HepG2 (cell line): Measurements from ENCODE around the gene GRK5. TPM values are rescaled to one million over a fixed set of nuclear protein-coding genes. Genes with fewer than 3 reads are reported as not detected.

Experiments
- ARID2 ChIP-seq: sonication (generic); formaldehyde crosslinking; IDR thresholded peaks from 2 replicates; pipeline ENCODE4 v1.8.1; 2022; ENCODE audit warnings: mild to moderate bottlenecking, missing genetic modification reagents, borderline replicate concordance
- FOXM1 ChIP-seq: sonication (generic); formaldehyde crosslinking; IDR thresholded peaks from 2 replicates; pipeline ENCODE4 v1.5.0; 2020; ENCODE audit warnings: missing genetic modification reagents
- GATAD1 ChIP-seq: IDR thresholded peaks from 2 replicates; pipeline ENCODE4 v1.6.1; 2016; ENCODE audit warnings: missing genetic modification reagents, missing compliant biosample characterization
- HCFC1 ChIP-seq: fragments of 150-350 bp; IDR thresholded peaks from 2 replicates; pipeline ENCODE4 v1.6.1; 2014; ENCODE audit warnings: low read depth, low read length
- KLF16 ChIP-seq, 2 experiments: sonication (generic) in 1 of 2; formaldehyde crosslinking in 1 of 2; IDR thresholded peaks; 2 replicates each; pipeline versions ENCODE4 v1.6.1 to v1.8.0; 2016 to 2023; ENCODE audit warnings: missing genetic modification reagents in 2 of 2, missing compliant biosample characterization in 1 of 2
- MEF2D ChIP-seq: sonication (generic); formaldehyde crosslinking; IDR thresholded peaks from 2 replicates; pipeline ENCODE4 v1.5.1; 2020; ENCODE audit warnings: mild to moderate bottlenecking, missing genetic modification reagents
- POGZ ChIP-seq: sonication (generic); formaldehyde crosslinking; IDR thresholded peaks from 2 replicates; pipeline ENCODE4 v1.4.0; 2020; ENCODE audit warnings: mild to moderate bottlenecking, missing genetic modification reagents
- POLR2G ChIP-seq: fragments of 200-400 bp; formaldehyde crosslinking; IDR thresholded peaks from 2 replicates; pipeline ENCODE4 v1.6.1; 2018; ENCODE audit warnings: mild to moderate bottlenecking, low read depth, low read length, moderate library complexity
- RBFOX2 ChIP-seq: fragments of 200-400 bp; formaldehyde crosslinking; IDR thresholded peaks from 2 replicates; pipeline ENCODE4 v1.6.1; 2017; ENCODE audit warnings: low read depth, mild to moderate bottlenecking, low read length
- TCF7 ChIP-seq: sonication (generic); IDR thresholded peaks from 2 replicates; pipeline ENCODE4 v1.6.1; 2016; ENCODE audit warnings: antibody characterized with exemption, low read depth
- YEATS4 ChIP-seq: sonication (generic); formaldehyde crosslinking; IDR thresholded peaks from 2 replicates; pipeline ENCODE4 v1.4.0; 2020; ENCODE audit warnings: missing genetic modification reagents, borderline replicate concordance
- ZBTB38 ChIP-seq: sonication (generic); formaldehyde crosslinking; IDR thresholded peaks from 2 replicates; pipeline ENCODE4 v1.5.1; 2020; ENCODE audit warnings: mild to moderate bottlenecking, missing genetic modification reagents
- ZC3H4 ChIP-seq: sonication (generic); formaldehyde crosslinking; IDR thresholded peaks from 2 replicates; pipeline ENCODE4 v1.4.0; 2020; ENCODE audit warnings: missing genetic modification reagents, borderline replicate concordance
- ZNF317 ChIP-seq: sonication (generic); formaldehyde crosslinking; IDR thresholded peaks from 2 replicates; pipeline ENCODE4 v1.5.0; 2020; ENCODE audit warnings: mild to moderate bottlenecking, missing genetic modification reagents
- ZNF496 ChIP-seq: sonication (generic); formaldehyde crosslinking; IDR thresholded peaks from 2 replicates; pipeline ENCODE4 v1.8.1; 2023; ENCODE audit warnings: mild to moderate bottlenecking, moderate library complexity, missing genetic modification reagents; ENCODE audit not compliant: insufficient replicate concordance
- ZNF713 ChIP-seq: sonication (generic); formaldehyde crosslinking; IDR thresholded peaks from 2 replicates; pipeline ENCODE4 v1.4.0; 2020; ENCODE audit warnings: mild to moderate bottlenecking, missing genetic modification reagents
- ZNF724P ChIP-seq: sonication (generic); formaldehyde crosslinking; IDR thresholded peaks from 2 replicates; pipeline ENCODE4 v1.8.0; 2022; ENCODE audit warnings: missing genetic modification reagents, borderline replicate concordance
- polyA plus RNA-seq, 8 experiments: library from polyadenylated mRNA; depleted of rRNA in 3 of 8; stranded (reverse) in 7 of 8; unstranded in 1 of 8; fragments of >200 nt; fragmentation: Illumina TruSeq in 4 of 8; extraction: Trizol in 4 of 8; gene quantifications; 2 replicates each; pipeline versions ENCODE4 v1.2.1 to v1.2.3, GENCODE V29; 2011 to 2016; ENCODE audit warnings: low read depth in 4 of 8, missing spikeins in 1 of 8, mixed read lengths in 1 of 8; ENCODE audit not compliant: insufficient read depth in 1 of 8
- total RNA-seq, 5 experiments: library from RNA; depleted of rRNA; stranded (reverse); fragments of >200 nt; fragmentation: Illumina TruSeq; extraction: Trizol; gene quantifications; 2 replicates each; pipeline ENCODE4 v1.2.3, GENCODE V29; 2016; ENCODE audit warnings: low read depth in 1 of 5
- TF ChIP-seq, protein P1 (sequence below): IDR thresholded peaks from 2 replicates; pipeline ENCODE4 v1.6.1; 2018; ENCODE audit warnings: missing genetic modification reagents, mild to moderate bottlenecking, missing compliant biosample characterization
- TF ChIP-seq, protein P2 (sequence below): sonication (generic); formaldehyde crosslinking; IDR thresholded peaks from 2 replicates; pipeline ENCODE4 v1.4.0; 2020; ENCODE audit warnings: missing genetic modification reagents
- TF ChIP-seq, protein P3 (sequence below): IDR thresholded peaks from 2 replicates; pipeline ENCODE4 v1.6.1; 2016; ENCODE audit warnings: missing compliant biosample characterization, missing genetic modification reagents, borderline replicate concordance
- TF ChIP-seq, protein P4 (sequence below): sonication (generic); formaldehyde crosslinking; IDR thresholded peaks from 2 replicates; pipeline ENCODE4 v1.9.0; 2021; ENCODE audit warnings: missing genetic modification reagents, borderline replicate concordance

The GRK5 gene
- total and polyA plus RNA-seq, 2 of the 13 experiments (the other 11 are each of a cell fraction or from before 2014, with no cell fraction given): 10.4 to 12.6 TPM

DNA sequence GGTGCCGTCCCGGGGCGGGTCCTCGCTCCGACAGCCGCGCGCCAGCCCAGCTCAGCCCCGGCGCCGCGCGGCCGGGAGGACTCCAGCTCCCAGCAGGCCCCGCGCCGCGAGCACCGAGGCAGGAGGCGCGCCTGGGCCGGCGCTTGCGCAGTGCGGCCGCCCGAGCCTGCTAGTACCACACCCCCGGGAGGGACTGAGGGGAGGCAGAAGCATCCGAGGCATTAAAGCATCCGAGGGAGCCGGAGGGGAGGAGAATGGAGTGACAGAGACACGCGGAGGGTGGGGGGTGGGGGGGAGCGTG, at the start of gene GRK5 (continued):
- TF ChIP-seq, protein P1, sequence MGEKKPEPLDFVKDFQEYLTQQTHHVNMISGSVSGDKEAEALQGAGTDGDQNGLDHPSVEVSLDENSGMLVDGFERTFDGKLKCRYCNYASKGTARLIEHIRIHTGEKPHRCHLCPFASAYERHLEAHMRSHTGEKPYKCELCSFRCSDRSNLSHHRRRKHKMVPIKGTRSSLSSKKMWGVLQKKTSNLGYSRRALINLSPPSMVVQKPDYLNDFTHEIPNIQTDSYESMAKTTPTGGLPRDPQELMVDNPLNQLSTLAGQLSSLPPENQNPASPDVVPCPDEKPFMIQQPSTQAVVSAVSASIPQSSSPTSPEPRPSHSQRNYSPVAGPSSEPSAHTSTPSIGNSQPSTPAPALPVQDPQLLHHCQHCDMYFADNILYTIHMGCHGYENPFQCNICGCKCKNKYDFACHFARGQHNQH: 0 out of 2 replicates have a peak, but pooled peaks have one; percentile 21
- TF ChIP-seq ZNF724P (no peak), FOXM1 (CRISPR knock-in tag) (no peak), ZNF317 (CRISPR knock-in tag) (no peak), HCFC1 (peak; percentile 75), ZNF496 (CRISPR knock-in tag) (no peak), KLF16 (CRISPR knock-in tag; IDR thresholded peaks at IDR 0.05) (peak in 1 of 2 experiments; percentile 25; a peak in 1 of 4 replicates), GATAD1 (CRISPR knock-in tag) (peak; percentile 22; the same call in 1 of the 2 replicates), MEF2D (no peak), ZNF713 (CRISPR knock-in tag) (no peak), RBFOX2 (peak; percentile 78), YEATS4 (CRISPR knock-in tag) (peak; percentile 12; the same call in 1 of the 2 replicates), POLR2G (0 out of 2 replicates have a peak, but pooled peaks have one; percentile 28), ZBTB38 (CRISPR knock-in tag) (no peak), POGZ (CRISPR knock-in tag) (no peak), TCF7 (no peak), ARID2 (CRISPR knock-in tag) (no peak), ZC3H4 (peak; percentile 51; the same call in 1 of the 2 replicates)
- TF ChIP-seq, protein P2, sequence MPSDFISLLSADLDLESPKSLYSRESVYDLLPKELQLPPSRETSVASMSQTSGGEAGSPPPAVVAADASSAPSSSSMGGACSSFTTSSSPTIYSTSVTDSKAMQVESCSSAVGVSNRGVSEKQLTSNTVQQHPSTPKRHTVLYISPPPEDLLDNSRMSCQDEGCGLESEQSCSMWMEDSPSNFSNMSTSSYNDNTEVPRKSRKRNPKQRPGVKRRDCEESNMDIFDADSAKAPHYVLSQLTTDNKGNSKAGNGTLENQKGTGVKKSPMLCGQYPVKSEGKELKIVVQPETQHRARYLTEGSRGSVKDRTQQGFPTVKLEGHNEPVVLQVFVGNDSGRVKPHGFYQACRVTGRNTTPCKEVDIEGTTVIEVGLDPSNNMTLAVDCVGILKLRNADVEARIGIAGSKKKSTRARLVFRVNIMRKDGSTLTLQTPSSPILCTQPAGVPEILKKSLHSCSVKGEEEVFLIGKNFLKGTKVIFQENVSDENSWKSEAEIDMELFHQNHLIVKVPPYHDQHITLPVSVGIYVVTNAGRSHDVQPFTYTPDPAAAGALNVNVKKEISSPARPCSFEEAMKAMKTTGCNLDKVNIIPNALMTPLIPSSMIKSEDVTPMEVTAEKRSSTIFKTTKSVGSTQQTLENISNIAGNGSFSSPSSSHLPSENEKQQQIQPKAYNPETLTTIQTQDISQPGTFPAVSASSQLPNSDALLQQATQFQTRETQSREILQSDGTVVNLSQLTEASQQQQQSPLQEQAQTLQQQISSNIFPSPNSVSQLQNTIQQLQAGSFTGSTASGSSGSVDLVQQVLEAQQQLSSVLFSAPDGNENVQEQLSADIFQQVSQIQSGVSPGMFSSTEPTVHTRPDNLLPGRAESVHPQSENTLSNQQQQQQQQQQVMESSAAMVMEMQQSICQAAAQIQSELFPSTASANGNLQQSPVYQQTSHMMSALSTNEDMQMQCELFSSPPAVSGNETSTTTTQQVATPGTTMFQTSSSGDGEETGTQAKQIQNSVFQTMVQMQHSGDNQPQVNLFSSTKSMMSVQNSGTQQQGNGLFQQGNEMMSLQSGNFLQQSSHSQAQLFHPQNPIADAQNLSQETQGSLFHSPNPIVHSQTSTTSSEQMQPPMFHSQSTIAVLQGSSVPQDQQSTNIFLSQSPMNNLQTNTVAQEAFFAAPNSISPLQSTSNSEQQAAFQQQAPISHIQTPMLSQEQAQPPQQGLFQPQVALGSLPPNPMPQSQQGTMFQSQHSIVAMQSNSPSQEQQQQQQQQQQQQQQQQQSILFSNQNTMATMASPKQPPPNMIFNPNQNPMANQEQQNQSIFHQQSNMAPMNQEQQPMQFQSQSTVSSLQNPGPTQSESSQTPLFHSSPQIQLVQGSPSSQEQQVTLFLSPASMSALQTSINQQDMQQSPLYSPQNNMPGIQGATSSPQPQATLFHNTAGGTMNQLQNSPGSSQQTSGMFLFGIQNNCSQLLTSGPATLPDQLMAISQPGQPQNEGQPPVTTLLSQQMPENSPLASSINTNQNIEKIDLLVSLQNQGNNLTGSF (CRISPR knock-in tag): no peak
- TF ChIP-seq, protein P3, sequence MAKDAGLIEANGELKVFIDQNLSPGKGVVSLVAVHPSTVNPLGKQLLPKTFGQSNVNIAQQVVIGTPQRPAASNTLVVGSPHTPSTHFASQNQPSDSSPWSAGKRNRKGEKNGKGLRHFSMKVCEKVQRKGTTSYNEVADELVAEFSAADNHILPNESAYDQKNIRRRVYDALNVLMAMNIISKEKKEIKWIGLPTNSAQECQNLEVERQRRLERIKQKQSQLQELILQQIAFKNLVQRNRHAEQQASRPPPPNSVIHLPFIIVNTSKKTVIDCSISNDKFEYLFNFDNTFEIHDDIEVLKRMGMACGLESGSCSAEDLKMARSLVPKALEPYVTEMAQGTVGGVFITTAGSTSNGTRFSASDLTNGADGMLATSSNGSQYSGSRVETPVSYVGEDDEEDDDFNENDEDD (CRISPR knock-in tag): peak; percentile 44; the same call in 1 of the 2 replicates
- TF ChIP-seq, protein P4, sequence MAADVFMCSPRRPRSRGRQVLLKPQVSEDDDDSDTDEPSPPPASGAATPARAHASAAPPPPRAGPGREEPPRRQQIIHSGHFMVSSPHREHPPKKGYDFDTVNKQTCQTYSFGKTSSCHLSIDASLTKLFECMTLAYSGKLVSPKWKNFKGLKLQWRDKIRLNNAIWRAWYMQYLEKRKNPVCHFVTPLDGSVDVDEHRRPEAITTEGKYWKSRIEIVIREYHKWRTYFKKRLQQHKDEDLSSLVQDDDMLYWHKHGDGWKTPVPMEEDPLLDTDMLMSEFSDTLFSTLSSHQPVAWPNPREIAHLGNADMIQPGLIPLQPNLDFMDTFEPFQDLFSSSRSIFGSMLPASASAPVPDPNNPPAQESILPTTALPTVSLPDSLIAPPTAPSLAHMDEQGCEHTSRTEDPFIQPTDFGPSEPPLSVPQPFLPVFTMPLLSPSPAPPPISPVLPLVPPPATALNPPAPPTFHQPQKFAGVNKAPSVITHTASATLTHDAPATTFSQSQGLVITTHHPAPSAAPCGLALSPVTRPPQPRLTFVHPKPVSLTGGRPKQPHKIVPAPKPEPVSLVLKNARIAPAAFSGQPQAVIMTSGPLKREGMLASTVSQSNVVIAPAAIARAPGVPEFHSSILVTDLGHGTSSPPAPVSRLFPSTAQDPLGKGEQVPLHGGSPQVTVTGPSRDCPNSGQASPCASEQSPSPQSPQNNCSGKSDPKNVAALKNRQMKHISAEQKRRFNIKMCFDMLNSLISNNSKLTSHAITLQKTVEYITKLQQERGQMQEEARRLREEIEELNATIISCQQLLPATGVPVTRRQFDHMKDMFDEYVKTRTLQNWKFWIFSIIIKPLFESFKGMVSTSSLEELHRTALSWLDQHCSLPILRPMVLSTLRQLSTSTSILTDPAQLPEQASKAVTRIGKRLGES (CRISPR knock-in tag): no peak
